Activated CD8-positive, alpha-beta T cell treated with anti-CD3 and anti-CD28 coated beads for 36 hours (primary cell): ENCODE data around the gene CDK15. TPM values are rescaled to one million over a fixed set of nuclear protein-coding genes. Genes with fewer than 3 reads are reported as not detected.

Experiments used
- ATAC-seq: fragments of 200-7000 bp; cut with Tn5 transposase; one replicate; pipeline ENCODE4 v1.10.0; 2021; ENCODE audit warnings: mild to moderate bottlenecking, moderate library complexity
- CTCF ChIA-PET: fragments of 350-600 bp; sonication (Branson Sonifier 250); formaldehyde crosslinking; loops from one replicate; lab custom pipeline; 2021; ENCODE audit warnings: antibody characterized with exemption; lab: Charles Lee
- POLR2A ChIA-PET: fragments of 350-600 bp; sonication (Branson Sonifier 250); formaldehyde crosslinking; loops from one replicate; lab custom pipeline; 2021; ENCODE audit warnings: antibody characterized with exemption; lab: Charles Lee
- DNase-seq: peaks from one replicate; pipeline ENCODE4 v3.0.0-alpha.2; 2020
- H3K27ac Mint-ChIP-seq: one replicate; pipeline ENCODE4 v1.8.0; 2021; ENCODE audit warnings: mild to moderate bottlenecking, mixed read lengths
- H3K27me3 Mint-ChIP-seq: one replicate; pipeline ENCODE4 v1.8.0; 2021; ENCODE audit warnings: mixed read lengths
- H3K36me3 Mint-ChIP-seq: one replicate; pipeline ENCODE4 v1.8.0; 2021; ENCODE audit warnings: low read depth, mixed read lengths
- H3K4me1 Mint-ChIP-seq: one replicate; pipeline ENCODE4 v1.8.0; 2021; ENCODE audit warnings: low read depth, mixed read lengths
- H3K4me3 Mint-ChIP-seq: one replicate; pipeline ENCODE4 v1.8.0; 2021; ENCODE audit warnings: mild to moderate bottlenecking, moderate library complexity, mixed read lengths
- H3K9me3 Mint-ChIP-seq: one replicate; pipeline ENCODE4 v1.8.0; 2021; ENCODE audit warnings: mixed read lengths
- CTCF ChIP-seq: fragments of 200-600 bp; IDR thresholded peaks from one replicate; pipeline ENCODE4 v1.8.0; 2022; ENCODE audit warnings: antibody characterized with exemption, mild to moderate bottlenecking
- intact Hi-C: fragments of 100-400 bp; cut with micrococcal nuclease; formaldehyde crosslinking; loops from one replicate; pipeline ENCODE4 v1.10.0; 2022
- total RNA-seq, 2 experiments: library from RNA; stranded (reverse); gene quantifications; one replicate each; pipeline ENCODE4 v1.2.3, GENCODE V29; 2021

The CDK15 gene
- total RNA-seq, 2 experiments from 2014 or later = not detected

GRCh38 chr2:201866643-201867473 lies 60.5 kb downstream of the CDK15 start:
- H3K4me1 Mint-ChIP-seq = no peaks in the 10 kb centered on the region
- no peak for ATAC-seq
- no peaks in the 10 kb centered on the region for H3K9me3 Mint-ChIP-seq
- H3K27ac Mint-ChIP-seq = no peak overlapping the region
- ChIA-PET POLR2A (interaction anchor here (0.6 kb wide), 1 partner anchor 87 kb away, joined by 3 read pairs; no protein-coding TSS in a partner anchor), CTCF (interaction anchor here (0.8 to 1.2 kb wide), 4 partner anchors 13 to 312 kb away, joined by 3 to 5 read pairs (median 4); no protein-coding TSS in a partner anchor)
- H3K36me3 Mint-ChIP-seq = no peaks in the 10 kb centered on the region
- H3K27me3 Mint-ChIP-seq = peaks cover 11% of the 10 kb centered on the region
- intact Hi-C loops = no loop called here
- H3K4me3 Mint-ChIP-seq = no peak overlapping the region
- no peak for DNase-seq
- TF ChIP-seq CTCF = no peak

GRCh38 chr2:201871471-201871870 lies 65.1 kb downstream of the CDK15 start:
- DNase-seq = no peak
- no peak for TF ChIP-seq CTCF
- H3K9me3 Mint-ChIP-seq = no peaks in the 10 kb centered on the region
- no peaks in the 10 kb centered on the region for H3K36me3 Mint-ChIP-seq
- ChIA-PET CTCF (no interaction called here), POLR2A (no interaction called here)
- no peak overlapping the region for H3K27ac Mint-ChIP-seq
- no peaks in the 10 kb centered on the region for H3K4me1 Mint-ChIP-seq
- ATAC-seq = no peak
- H3K27me3 Mint-ChIP-seq = peaks cover 9% of the 10 kb centered on the region
- H3K4me3 Mint-ChIP-seq = no peak overlapping the region
- intact Hi-C loops = no loop called here

- no peak overlapping the region for H3K27ac Mint-ChIP-seq
- H3K4me3 Mint-ChIP-seq = no peak overlapping the region
- no peaks in the 10 kb centered on the region for H3K9me3 Mint-ChIP-seq
- ChIA-PET POLR2A (no interaction called here), CTCF (interaction anchor here (1.1 kb wide), 1 partner anchor 12 kb away, joined by 4 read pairs; no protein-coding TSS in a partner anchor)
- H3K36me3 Mint-ChIP-seq = no peaks in the 10 kb centered on the region
- no peaks in the 10 kb centered on the region for H3K4me1 Mint-ChIP-seq
- no peak for DNase-seq
- no peak for TF ChIP-seq CTCF
- no peak for ATAC-seq
- intact Hi-C loops = no loop called here
- H3K27me3 Mint-ChIP-seq = peaks cover 9% of the 10 kb centered on the region
Observed at GRCh38 chr2:201872591-201872990, 66.3 kb downstream of the CDK15 start.

- ATAC-seq (no peak), DNase-seq (no peak)
- Mint-ChIP-seq H3K27me3 (peaks cover 42% of the 10 kb centered on the region), H3K4me1 (peaks cover 14% of the 10 kb centered on the region), H3K9me3 (no peaks in the 10 kb centered on the region), H3K36me3 (no peaks in the 10 kb centered on the region), H3K27ac (no peak overlapping the region), H3K4me3 (no peak overlapping the region)
- intact Hi-C loops = no loop called here
- no peak for TF ChIP-seq CTCF
- CTCF ChIA-PET = interaction anchor here (1.2 to 1.4 kb wide), 2 partner anchors 9 to 10 kb away, joined by 3 read pairs; no protein-coding TSS in a partner anchor
- POLR2A ChIA-PET = no interaction called here
Observed at GRCh38 chr2:201879996-201880395, 73.7 kb downstream of the CDK15 start.

GRCh38 chr2:201880579-201880978 lies 74.2 kb downstream of the CDK15 start:
- no peaks in the 10 kb centered on the region for H3K9me3 Mint-ChIP-seq
- ChIA-PET POLR2A (no interaction called here), CTCF (interaction anchor here (1.2 to 1.4 kb wide), 2 partner anchors 10 to 21 kb away, joined by 3 to 4 read pairs; no protein-coding TSS in a partner anchor)
- intact Hi-C loops = no loop called here
- no peak overlapping the region for H3K4me3 Mint-ChIP-seq
- no peak for TF ChIP-seq CTCF
- no peak overlapping the region for H3K27ac Mint-ChIP-seq
- H3K4me1 Mint-ChIP-seq = peaks cover 14% of the 10 kb centered on the region
- DNase-seq (no peak), ATAC-seq (no peak)
- H3K27me3 Mint-ChIP-seq = peaks cover 46% of the 10 kb centered on the region
- H3K36me3 Mint-ChIP-seq = no peaks in the 10 kb centered on the region
